Hindlimb muscle (tissue), 1 donor: ENCODE data around the gene HAND1. TPM values are rescaled to one million over a fixed set of nuclear protein-coding genes. Genes with fewer than 3 reads are reported as not detected.
"Not testable (repeated sequence)": the region's sequence is repeated elsewhere in the genome, so short reads cannot be mapped to it uniquely, and the experiment has no call there.

Source experiments
- DNase-seq: peaks from one replicate; pipeline ENCODE4 v3.0.0-alpha.2; 2013
- polyA plus RNA-seq: library from polyadenylated mRNA; unstranded; fragments of 120-200 nt; gene quantifications from one replicate; pipeline ENCODE4 v1.2.1, GENCODE V29; 2013; ENCODE audit not compliant: insufficient read length

The HAND1 gene
- polyA plus RNA-seq: not detected

- DNase-seq: no peak
These were observed at the start of gene HAND1 for GRCh38 chr5:154478224-154478565. TSS of gene HAND1 (minus strand) at chr5:154478227. CDS start at chr5:154478008, 219 bp downstream.

DNA sequence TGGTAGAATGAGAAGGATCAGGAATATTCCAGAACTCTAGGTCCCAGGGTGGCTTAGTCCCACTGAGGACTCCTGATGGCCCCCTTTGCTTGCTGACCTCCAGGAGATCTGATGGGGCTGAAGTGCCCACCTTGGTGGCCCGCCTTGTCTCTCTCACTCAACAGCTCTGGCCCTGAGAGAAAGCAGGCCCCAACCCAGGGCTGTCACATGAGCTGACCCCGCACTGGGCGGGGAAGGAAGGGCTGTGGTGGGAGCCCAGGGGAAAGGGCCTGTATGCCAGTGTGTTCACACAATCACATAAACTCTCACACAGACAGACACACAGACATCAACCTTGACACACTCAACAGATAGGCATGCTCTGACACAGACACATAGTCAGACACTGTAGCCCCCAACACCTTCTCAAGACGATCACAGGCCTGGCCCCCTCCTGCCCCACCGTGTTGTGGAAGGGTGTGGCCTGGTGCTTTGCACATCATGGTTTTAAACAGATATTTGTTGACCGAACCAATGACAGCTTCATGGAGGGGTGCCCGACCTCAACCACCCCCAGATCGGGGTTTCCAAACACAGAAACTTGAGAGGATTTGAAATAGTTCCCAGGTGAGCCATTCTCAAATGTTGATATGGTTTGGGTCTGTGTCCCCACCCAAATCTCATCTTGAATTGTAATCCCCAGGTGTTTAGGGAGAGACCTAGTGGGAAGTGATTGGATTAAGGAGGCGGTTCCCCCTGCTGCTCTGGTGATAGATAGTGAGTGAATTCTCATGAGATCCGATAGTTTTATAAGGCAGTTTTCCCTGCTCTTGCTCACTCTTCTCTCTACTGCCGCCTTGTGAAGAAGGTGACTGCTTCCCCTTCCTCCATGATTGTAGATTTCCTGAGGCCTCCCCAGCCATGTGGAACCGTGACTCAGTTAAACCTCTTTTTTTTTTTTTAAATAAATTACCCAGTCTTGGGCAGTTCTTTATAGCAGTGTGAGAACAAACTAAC, 48.5 kb upstream of the HAND1 start:
- DNase-seq: no peak

GRCh38 chr5:154524859-154525258, 46.8 kb upstream of the HAND1 start:
- DNase-seq: no peak

GRCh38 chr5:154524181-154524580, 46.2 kb upstream of the HAND1 start:
- no peak for DNase-seq

GRCh38 chr5:154523709-154524108, 45.7 kb upstream of the HAND1 start:
- no peak for DNase-seq

- no peak for DNase-seq
These were observed 45.1 kb upstream of the HAND1 start for GRCh38 chr5:154523104-154523503.

DNA sequence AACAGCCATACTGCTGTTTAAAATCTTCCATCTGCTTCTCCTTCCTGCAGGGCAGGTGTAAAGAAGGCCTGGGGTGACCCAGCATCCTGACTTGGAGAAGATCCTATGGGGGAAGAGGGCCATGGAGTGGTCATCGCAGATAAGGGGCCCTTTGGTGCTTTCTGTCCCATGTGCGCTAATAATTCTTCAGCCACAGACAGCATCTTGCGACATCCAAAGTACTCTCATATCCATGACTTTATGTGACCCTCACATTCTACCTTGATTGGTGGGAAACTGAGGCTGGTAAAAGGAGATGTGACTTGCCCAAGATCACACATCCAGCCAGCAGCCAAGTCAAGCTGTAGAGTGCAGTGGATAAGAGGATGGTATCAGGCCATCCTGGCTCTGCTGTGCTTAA, 44.3 kb upstream of the HAND1 start:
- DNase-seq: no peak

DNA sequence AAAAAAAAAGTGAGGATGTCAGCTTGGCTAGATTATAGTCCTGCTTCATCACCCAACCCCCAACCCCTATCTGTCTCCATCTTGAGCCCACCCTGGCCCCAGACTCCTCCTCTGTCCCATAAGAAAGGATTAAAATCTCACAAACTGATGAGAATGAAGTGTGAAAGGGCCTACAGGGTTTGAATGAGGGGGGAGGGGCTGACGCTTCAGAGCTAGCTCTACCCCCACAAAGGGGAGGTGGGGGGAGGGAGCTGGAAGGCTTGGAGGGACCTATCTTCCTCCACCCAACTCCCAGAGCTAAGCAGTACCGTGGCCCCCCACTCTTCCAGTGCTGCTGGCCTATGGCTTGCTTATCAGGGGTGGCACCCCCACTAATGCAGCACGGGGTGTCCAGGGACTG, 43.7 kb upstream of the HAND1 start:
- no peak for DNase-seq

GRCh38 chr5:154520861-154521453, 42.9 kb upstream of the HAND1 start:
- no peak for DNase-seq

DNA sequence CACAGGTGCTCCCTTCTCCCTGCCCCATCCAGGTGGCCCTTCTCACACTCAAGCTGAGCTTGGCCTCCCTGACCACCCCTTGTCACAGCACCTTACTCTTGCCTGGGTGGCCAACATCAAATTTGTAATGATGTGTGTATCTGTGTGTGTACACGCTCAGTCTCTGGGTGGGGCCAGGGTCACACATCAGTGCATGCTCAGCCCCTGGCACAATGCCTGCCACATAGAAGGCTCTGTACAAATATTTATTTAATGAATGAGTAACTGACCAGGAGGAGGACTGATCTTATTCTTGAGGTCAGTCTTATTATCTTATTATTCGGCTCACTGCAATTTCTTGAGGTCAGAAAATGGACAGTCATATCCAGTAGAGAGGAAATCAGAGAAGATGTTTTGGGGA, 41.3 kb upstream of the HAND1 start:
- no peak for DNase-seq

GRCh38 chr5:154518438-154518867, 40.4 kb upstream of the HAND1 start:
- DNase-seq: no peak

DNA sequence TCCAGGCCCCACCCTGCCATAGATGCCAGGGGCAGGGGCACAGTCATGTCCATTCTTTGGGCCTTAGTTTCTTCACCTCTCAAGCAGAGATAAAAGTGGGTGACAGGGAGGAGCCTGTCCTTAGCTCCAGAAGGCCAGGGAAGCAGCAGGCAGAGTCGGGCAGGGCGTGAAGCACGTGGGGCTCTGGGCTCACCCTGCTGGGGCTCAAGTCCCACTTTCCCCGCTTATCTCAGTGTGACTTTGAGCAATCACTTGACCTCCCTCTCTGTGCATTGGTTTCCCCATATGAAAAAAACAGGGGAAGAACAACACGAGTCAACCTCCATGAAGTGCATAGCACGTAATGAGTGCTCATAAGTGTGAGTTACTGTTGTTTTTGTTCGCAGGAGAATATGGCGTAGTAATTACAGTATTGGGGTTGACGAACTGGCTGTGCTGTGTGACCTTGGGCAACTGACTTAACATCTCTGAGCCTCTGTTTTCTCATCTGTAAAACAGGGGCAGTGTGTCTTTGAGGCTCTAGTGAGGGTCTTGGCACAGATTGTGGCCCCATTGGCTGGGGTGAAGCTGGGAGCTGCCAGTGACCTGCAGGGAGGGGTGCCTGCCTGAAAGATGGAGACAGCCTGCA, 39.9 kb upstream of the HAND1 start:
- no peak for DNase-seq

DNA sequence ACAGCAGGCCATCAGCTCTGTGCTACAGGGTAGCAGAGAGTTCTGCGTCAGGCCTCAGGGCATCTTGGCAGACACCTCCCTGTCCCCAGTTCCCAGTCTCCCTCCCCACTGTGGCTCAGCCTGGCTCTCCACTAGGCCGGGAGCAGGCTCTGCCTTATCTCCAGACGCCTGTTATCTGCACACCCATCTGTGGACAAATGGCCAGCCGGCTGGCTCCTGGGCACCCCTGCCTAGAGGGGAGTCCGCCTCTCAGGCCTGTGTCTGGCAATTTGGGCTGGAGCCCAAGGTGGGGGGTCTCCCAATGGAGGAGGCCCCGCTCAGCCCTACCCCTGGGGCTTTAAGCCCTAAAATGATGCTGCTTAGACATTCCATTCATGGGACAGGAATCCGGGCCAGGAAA, 39.2 kb upstream of the HAND1 start:
- no peak for DNase-seq

DNA sequence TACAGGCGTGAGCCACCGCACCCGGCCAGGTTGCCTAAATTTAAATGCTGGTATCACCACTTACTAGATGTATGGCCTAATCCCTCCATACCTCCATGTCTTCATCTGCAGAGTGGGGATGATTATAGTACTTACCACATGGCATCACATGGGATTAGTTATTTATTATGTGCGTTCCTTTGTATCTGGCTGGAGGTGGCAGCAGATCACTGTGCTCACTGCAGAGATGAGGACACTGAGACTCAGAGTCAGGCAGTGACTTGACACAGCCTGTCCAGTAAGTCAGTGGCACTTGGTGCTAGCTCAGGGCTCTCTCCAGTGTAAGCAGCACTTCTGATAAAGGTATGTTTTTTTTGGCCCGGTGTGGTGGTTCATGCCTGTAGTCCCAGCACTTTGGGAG, 38.4 kb upstream of the HAND1 start:
- DNase-seq: no peak

DNA sequence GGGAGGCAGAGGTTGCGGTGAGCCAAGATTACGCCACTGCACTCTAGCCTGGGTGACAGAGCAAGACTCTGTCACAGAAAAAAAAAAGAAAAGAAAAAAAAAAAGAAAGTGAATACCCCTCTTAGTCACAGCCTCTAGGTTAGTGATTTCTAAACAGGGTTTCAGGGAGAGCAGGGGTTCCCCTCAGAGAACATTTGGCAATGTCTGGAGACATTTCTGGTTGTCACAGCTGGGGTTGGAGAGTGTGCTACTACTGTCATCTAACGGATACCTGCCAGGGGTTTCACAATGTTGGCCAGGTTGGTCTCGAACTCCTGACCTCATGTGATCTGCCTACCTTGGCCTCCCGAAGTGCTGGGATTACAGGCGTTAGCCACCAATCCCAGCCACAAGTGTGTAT, 37.5 kb upstream of the HAND1 start:
- not testable (repeated sequence) for DNase-seq

GRCh38 chr5:154514331-154514730, 36.3 kb upstream of the HAND1 start:
- no peak for DNase-seq

- DNase-seq: no peak
These were observed 35.6 kb upstream of the HAND1 start for GRCh38 chr5:154513669-154514084.

GRCh38 chr5:154511984-154512383, 34.0 kb upstream of the HAND1 start:
- no peak for DNase-seq

DNA sequence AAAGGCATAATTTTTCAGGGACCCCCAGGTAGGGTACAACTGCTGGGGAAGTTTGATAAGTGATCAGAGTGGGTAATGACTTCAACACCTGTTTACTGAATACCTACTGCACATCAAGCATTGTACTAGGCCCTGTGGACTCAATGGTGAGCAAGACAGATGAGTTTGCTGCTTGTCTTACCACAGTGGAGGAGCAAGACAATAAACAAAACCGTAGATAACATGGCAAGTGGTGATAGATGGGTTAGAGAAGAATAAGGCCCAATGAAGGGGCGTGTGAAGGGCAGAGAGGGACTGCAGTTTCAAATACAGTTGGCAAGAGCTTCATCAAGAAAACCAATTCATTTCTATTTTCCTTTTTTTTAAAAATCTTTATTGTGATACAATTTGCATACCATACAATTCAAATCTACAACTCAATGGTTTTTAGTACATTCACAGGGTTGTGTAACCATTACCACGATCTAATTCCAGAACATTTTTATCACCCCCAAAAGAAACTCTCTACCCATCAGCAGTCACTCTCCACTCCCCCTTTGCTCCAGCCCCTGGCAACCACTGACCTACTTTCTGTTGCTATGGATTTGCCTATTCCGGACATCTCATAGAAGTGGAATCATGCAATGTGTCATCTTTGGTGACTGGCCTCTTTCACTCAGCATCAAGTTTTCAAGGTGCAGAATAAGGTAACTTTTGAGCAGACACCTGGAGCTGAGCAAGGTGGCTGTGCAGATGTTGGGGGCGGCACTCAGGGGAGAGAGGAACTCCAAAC, 31.9 kb upstream of the HAND1 start:
- no peak for DNase-seq

DNA sequence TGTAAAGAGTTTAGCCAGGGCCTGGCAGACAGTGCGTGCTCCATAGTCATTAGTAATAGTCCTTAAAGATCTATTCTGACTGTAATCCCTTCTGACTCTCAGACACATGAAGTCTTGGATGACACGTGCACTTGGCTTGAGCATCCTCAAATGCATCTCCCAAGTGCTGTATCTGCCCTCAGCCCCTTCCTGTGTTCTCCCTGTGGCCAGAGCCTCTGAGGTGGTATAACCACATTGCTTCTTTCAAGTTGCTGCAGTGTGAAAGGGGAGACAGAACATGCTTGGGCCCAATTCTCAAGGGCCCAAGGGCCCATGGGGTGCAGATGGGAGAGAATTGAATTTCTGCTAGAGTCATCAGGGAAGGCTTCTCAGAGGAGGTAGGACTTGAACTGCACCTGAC, 30.1 kb upstream of the HAND1 start:
- DNase-seq: no peak

- no peak for DNase-seq
These were observed 28.7 kb upstream of the HAND1 start for GRCh38 chr5:154506716-154507080.

- no peak for DNase-seq
These were observed 28.2 kb upstream of the HAND1 start for GRCh38 chr5:154506049-154506715.
